ENCODE results near the gene HMSD. TPM values are rescaled to one million over a fixed set of nuclear protein-coding genes. Genes with fewer than 3 reads are reported as not detected.
"Not testable (repeated sequence)": the region's sequence is repeated elsewhere in the genome, so short reads cannot be mapped to it uniquely, and the experiment has no call there.

Gene HMSD, protein sequence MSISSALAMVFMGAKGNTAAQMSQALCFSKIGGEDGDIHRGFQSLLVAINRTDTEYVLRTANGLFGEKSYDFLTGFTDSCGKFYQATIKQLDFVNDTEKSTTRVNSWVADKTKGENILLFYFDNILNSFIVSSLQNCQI
- 0.85 TPM for polyA plus RNA-seq (2013, experiment 1 of 2; ENCODE audit: insufficient read length)
- 0.85 TPM for polyA plus RNA-seq (2013, experiment 2 of 2; ENCODE audit: insufficient read length)

DNA sequence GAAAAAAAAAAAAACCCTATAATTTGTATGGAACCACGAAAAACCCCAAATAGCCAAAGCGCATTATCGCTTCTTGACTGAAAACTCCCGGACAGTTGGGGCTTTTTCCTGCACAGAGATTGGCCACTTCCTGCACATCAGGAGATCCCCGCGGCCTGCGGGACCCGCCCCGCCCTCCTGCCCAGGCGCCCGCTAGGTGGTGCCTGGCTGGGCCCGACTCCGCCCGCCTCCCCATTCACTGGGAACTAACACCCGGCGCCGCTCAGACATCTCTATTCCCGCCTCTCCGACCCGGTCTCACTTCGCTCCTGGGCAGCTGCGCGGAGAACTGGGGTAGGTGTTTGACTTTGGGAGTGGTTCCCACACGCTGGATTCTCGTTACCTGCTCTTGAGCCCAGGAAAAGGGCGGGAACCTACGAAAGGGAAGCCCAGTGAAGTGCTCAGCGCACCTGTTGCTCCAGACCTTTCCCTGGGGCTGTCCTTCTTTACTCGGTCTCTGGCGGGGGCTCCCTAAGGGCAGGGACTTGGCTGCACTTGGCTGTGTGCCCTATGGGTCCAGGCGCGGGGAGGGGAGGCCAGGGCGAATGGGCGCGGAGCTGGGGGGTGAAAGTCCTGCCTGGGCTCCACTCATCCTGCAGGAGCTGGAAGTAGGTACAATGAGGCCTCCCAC is at the start of gene HMSD:
TSS of gene HMSD (plus strand) at position 234 of the 670 bp plus-strand sequence. CDS start 4,155 bp downstream, outside the sequence.
- no peak for DNase-seq

DNA sequence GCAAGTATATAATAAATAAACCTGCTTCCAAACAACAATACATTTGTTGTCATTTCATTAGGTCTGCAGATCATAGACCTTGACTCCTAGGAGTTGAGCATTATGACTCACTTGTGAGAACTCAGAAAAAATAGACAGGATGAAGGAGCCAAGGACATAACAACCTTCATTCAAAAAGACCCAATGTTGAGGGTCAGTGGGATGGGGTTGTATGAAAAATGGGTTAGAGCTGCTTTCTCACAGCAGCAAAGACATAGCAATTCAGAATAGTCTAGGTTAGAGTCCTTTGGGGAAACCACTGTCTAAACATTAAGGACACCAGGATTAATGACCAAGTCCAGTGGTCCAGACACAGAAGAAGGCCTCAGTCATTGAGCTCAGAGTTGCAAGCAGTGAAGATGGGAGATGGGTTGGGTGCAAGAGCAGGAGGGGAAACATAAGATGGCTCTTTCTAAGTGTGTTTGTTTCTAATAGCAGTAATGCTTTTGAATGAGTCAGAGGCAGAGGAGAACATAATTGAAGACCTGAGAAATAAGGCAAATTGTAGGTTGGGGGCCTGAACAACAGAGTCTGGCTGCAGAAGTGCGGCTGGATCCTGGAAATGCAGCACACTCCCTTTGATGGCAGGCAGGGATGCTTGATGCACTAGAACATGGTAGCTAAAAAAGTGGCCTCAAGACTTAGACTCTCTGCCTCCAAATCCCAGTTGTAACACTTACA is 45.1 kb upstream of the HMSD start:
- DNase-seq = no peak

GRCh38 chr18:63904694-63905093 is 44.4 kb upstream of the HMSD start:
- no peak for DNase-seq

DNA sequence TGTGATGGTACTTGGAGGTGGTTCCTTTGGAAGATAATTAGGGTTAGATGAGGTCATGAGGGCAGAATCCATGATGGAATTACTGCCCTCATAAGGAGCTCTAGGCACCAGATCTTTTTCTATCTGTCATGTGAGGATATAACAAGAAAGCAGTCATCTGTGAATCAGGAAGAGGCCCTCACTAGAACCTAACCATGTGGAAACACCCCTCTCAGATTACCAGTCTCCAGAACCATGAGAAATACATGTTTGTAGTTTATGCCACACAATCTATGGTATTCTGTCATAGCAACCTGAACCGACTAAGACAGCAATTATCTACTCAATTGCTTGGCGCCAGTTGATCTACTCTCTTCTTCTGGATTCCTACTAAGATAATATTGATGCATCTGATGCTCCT is 43.7 kb upstream of the HMSD start:
- no peak for DNase-seq

GRCh38 chr18:63906056-63906455 is 43.0 kb upstream of the HMSD start:
- DNase-seq = no peak

- no peak for DNase-seq
These were observed 41.4 kb upstream of the HMSD start, which contains the start of gene SERPINB10 for GRCh38 chr18:63907664-63908063. TSS of gene SERPINB10 (plus strand) at chr18:63907958. CDS start at chr18:63915511, 7,553 bp downstream.

- no peak for DNase-seq
These were observed 40.2 kb upstream of the HMSD start for GRCh38 chr18:63908858-63909257.

- DNase-seq = no peak
These were observed 39.2 kb upstream of the HMSD start for GRCh38 chr18:63909870-63910269.

DNA sequence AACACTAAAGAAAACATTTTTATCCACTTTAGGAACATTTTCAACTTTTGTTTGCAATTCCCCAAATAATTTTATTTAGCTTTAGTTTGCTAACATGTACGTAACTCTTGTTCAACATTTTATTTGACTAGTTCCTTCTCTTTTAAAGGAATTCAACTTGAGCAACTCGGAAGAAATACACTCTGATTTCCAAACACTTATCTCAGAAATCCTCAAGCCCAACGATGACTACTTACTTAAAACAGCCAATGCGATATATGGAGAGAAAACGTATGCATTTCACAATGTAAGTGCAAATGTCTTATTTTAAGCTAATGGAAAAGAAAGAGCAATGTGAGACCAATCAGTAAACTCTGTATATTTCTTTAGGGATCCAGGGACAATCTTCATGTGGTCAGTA is 31.3 kb upstream of the HMSD start:
- no peak for DNase-seq

GRCh38 chr18:63922049-63922448 is 27.1 kb upstream of the HMSD start:
- no peak for DNase-seq

- DNase-seq = peak; percentile 71
These were observed 24.6 kb upstream of the HMSD start for GRCh38 chr18:63924551-63924950.

GRCh38 chr18:63928331-63928730 is 20.8 kb upstream of the HMSD start:
- no peak for DNase-seq

- not testable (repeated sequence) for DNase-seq
These were observed 19.7 kb upstream of the HMSD start for GRCh38 chr18:63929369-63929768.

- DNase-seq = no peak
These were observed 18.2 kb upstream of the HMSD start for GRCh38 chr18:63930773-63931354.

GRCh38 chr18:63936156-63936931 is 12.8 kb upstream of the HMSD start:
- peak; percentile 77 for DNase-seq

GRCh38 chr18:63936932-63937393 is 12.1 kb upstream of the HMSD start:
- no peak for DNase-seq

GRCh38 chr18:63940008-63940407 is 9.1 kb upstream of the HMSD start:
- no peak for DNase-seq

DNA sequence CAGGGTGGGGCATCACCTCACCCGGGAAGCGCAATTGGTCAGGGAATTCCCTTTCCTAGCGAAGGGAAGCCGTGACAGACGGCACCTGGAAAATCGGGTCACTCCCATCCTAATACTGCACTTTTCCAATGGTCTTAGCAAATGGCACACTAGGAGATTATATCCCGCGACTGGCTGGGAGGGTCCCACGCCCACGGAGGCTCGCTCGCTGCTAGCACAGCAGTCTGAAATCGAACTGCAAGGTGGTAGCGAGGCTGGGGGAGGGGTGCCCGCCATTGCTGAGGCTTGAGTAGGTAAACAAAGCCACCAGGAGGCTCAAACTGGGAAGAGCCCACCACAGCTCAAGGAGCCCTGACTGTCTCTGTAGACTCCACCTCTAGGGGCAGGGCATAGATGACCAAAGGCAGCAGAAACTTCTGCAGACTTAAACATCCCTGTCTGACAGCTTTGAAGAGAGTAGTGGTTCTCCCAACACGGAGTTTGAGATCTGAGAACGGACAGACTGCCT is 8.5 kb upstream of the HMSD start:
- DNase-seq = not testable (repeated sequence)

- no peak for DNase-seq
These were observed 1.9 kb upstream of the HMSD start for GRCh38 chr18:63947051-63947790.

DNA sequence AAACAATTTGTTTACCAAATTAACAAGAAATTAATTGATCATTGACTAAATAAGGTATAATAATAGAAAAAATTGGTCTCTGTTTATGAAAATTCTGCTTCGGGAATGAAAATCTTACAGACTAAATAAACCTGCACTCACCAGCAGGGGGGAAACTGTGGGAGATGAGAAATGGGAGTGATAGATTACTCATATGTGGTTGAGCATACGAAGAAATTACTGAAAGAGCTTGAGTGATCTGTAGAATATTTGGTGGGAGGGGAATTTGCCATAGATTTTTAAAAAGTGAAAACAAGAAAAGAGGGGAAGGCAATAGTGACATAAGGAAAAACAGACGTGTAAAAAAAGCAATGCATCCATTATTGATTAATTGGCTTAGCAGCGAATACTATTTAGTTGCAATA is 2.2 kb downstream of the HMSD start:
- DNase-seq = peak; percentile 66

DNA sequence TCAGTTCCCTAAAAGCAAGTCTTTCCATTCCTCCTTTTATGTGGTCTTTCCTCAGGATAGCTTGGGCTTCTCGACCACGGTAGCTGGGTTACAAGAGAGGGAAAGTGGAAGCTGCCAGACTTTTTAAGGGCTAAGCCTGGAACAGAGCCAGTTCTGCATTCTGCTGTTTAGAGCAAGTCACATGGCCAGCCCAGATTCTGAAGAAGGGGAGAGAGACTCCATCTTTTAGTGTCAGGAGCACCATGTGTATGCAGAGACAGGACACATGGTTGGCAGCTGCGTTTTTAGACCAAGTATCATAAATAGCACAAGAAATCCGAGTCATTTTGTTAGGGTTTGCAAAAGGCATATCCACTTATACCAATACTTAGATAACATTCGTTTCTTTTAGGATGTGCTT is 4.7 kb downstream of the HMSD start:
- DNase-seq = peak; percentile 43
